Tibial artery (tissue), 4 donors: ENCODE data around the gene DMBT1.

Experiments
- DNase-seq, 2 donors: peaks; one replicate each; pipeline ENCODE4 v3.0.0-alpha.2; 2019
- H3K27ac ChIP-seq, 2 donors: fragments of 200-600 bp; sonication (generic) in 1 of 2; 1 replicate in 1 of 2; 2 replicates in 1 of 2; pipeline ENCODE4 v1.5.1; 2018 to 2019; ENCODE audit warnings: mild to moderate bottlenecking in 1 of 2
- H3K27me3 ChIP-seq, 2 donors: fragments of 200-600 bp; sonication (generic) in 1 of 2; one replicate each; pipeline versions ENCODE4 v1.5.1 to v1.6.0; 2016 to 2019
- H3K36me3 ChIP-seq, 3 donors: fragments of 200-600 bp; sonication (generic) in 2 of 3; one replicate each; pipeline ENCODE4 v1.5.1; 2016 to 2019; ENCODE audit warnings: mild to moderate bottlenecking in 2 of 3
- H3K4me1 ChIP-seq, 4 donors: fragments of 200-600 bp; sonication (generic) in 2 of 4; 1 replicate in 3 of 4; 2 replicates in 1 of 4; pipeline ENCODE4 v1.5.1; 2016 to 2019
- H3K4me3 ChIP-seq, 2 donors: fragments of 200-600 bp; sonication (generic) in 1 of 2; 1 replicate in 1 of 2; 2 replicates in 1 of 2; pipeline ENCODE4 v1.5.1; 2018 to 2019; ENCODE audit warnings: mild to moderate bottlenecking in 2 of 2
- H3K9me3 ChIP-seq, 3 donors: fragments of 200-600 bp; sonication (generic) in 1 of 3; one replicate each; pipeline ENCODE4 v1.5.1; 2016 to 2019
- intact Hi-C: fragments of 100-400 bp; cut with DNase I; formaldehyde crosslinking; loops from one replicate; pipeline ENCODE4 v1.15.0; 2023; ENCODE audit warnings: low total_unique reads
- TF ChIP-seq, protein P1 (sequence below), 2 experiments: fragments of 200-600 bp in 1 of 2; fragments of 450-650 bp in 1 of 2; IDR thresholded peaks; one replicate each; pipeline ENCODE4 v1.5.1; 2017 to 2019; ENCODE audit warnings: antibody characterized with exemption in 2 of 2, mild to moderate bottlenecking in 1 of 2, moderate library complexity in 1 of 2

The DMBT1 gene

DNA sequence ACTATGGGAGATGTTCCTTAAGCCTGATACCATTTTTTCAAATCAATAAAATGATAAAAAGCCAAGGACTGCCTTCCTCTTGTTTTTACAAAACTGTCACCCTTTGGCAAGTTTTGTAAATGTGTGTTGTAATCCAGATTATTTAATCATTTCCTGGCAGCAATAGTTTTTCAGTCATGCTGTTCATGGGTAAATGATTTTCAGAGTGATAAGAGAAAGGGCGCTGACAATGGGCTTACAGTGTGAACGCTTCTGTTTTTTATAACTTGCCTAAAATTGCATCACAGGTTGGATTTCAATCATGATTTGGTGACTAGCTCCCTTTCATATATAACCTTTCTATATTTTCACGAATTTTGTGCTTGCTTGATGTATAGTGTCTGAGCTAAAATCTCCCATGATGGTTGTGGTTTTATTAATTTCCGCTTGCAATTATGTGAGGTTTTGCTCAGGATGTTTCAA, 19.0 kb upstream of the DMBT1 start:
- no peak overlapping the region for H3K27ac ChIP-seq

GRCh38 chr10:122543676-122544445, 16.7 kb upstream of the DMBT1 start:
- H3K27me3 ChIP-seq, result no peaks in the 10 kb centered on the region
- no peaks in the 10 kb centered on the region for H3K9me3 ChIP-seq
- TF ChIP-seq, protein P1, sequence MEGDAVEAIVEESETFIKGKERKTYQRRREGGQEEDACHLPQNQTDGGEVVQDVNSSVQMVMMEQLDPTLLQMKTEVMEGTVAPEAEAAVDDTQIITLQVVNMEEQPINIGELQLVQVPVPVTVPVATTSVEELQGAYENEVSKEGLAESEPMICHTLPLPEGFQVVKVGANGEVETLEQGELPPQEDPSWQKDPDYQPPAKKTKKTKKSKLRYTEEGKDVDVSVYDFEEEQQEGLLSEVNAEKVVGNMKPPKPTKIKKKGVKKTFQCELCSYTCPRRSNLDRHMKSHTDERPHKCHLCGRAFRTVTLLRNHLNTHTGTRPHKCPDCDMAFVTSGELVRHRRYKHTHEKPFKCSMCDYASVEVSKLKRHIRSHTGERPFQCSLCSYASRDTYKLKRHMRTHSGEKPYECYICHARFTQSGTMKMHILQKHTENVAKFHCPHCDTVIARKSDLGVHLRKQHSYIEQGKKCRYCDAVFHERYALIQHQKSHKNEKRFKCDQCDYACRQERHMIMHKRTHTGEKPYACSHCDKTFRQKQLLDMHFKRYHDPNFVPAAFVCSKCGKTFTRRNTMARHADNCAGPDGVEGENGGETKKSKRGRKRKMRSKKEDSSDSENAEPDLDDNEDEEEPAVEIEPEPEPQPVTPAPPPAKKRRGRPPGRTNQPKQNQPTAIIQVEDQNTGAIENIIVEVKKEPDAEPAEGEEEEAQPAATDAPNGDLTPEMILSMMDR (IDR thresholded peaks at IDR 0.05), result no peak
- H3K27ac ChIP-seq, result no peak overlapping the region
- H3K36me3 ChIP-seq, result no peaks in the 10 kb centered on the region
- DNase-seq, result no peak
- H3K4me1 ChIP-seq, result no peaks in the 10 kb centered on the region
- H3K4me3 ChIP-seq, result no peak overlapping the region
- intact Hi-C loops, result no loop called here

More for the DNA sequence above, 19.0 kb upstream of the DMBT1 start:
- Histone ChIP-seq H3K4me1 (no peaks in the 10 kb centered on the region), H3K4me3 (no peak overlapping the region), H3K36me3 (no peaks in the 10 kb centered on the region), H3K9me3 (no peaks in the 10 kb centered on the region), H3K27me3 (no peaks in the 10 kb centered on the region)
- no peak for DNase-seq
- TF ChIP-seq, protein P1 (IDR thresholded peaks at IDR 0.05), result no peak
- intact Hi-C loops, result no loop called here

DNA sequence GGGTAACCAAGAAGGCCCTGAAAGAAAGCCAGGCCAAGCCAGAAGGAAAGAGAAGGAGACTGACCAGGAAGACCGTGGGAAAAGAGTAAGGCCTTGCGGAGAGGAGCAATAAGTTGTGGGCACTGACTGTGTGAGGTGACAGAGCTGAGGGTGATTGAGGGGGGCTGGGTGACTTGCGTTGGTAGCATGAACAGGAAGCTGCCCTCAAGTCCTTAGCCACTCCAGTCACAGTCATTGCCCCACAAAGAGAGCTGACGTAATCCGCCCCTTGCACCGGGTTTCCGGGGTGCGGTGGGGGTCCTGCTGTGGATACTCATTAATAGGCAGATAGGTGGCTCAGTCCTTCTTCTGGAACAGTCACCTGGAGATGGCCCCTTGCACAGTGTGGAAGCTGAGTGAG, 16.1 kb upstream of the DMBT1 start:
- H3K9me3 ChIP-seq, result no peaks in the 10 kb centered on the region
- no peak overlapping the region for H3K4me3 ChIP-seq
- no peaks in the 10 kb centered on the region for H3K36me3 ChIP-seq
- no peak overlapping the region for H3K27ac ChIP-seq
- intact Hi-C loops, result no loop called here
- H3K4me1 ChIP-seq, result no peaks in the 10 kb centered on the region
- no peak for DNase-seq
- TF ChIP-seq, protein P1 (IDR thresholded peaks at IDR 0.05), result no peak
- no peaks in the 10 kb centered on the region for H3K27me3 ChIP-seq

GRCh38 chr10:122546242-122546641, 14.3 kb upstream of the DMBT1 start:
- H3K4me1 ChIP-seq, result no peaks in the 10 kb centered on the region
- H3K27me3 ChIP-seq, result no peaks in the 10 kb centered on the region
- no peak for DNase-seq
- intact Hi-C loops, result no loop called here
- no peaks in the 10 kb centered on the region for H3K9me3 ChIP-seq
- H3K4me3 ChIP-seq, result no peak overlapping the region
- TF ChIP-seq, protein P1 (IDR thresholded peaks at IDR 0.05), result no peak
- H3K36me3 ChIP-seq, result no peaks in the 10 kb centered on the region
- H3K27ac ChIP-seq, result no peak overlapping the region

DNA sequence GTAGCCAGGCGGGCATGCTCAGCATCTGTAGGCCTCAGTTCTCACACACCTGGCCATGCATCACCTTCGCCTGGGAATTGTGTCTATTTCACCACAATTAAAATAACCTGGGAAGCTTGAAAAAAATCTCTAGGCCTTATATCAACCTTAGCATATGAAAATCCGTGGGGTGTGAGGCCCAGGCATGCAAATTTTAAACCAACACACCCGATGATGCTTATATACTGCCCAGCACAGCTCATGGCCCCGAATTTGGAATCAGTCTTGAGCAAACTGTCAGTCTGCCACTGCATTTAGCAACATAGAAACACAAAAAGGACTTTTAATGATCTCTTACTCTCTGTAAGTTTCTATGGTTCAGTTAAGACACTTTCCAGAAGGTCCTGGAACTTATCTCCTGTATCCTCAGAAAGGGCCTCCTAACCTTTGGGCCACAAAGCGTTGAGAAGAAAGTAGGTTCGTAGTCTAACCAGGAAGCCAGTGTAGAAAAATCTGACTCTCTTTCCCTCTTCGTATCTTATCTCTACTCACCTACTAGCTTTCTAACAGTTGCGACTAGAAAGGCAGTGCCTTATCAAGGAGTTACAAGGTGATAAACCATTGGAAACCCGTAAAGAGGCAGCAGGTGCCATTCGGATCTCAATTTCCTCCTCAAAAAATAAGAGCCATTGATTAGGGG, 12.0 kb upstream of the DMBT1 start:
- no peak overlapping the region for H3K4me3 ChIP-seq
- DNase-seq, result no peak
- no peaks in the 10 kb centered on the region for H3K9me3 ChIP-seq
- no peaks in the 10 kb centered on the region for H3K4me1 ChIP-seq
- TF ChIP-seq, protein P1 (IDR thresholded peaks at IDR 0.05), result no peak
- intact Hi-C loops, result no loop called here
- no peaks in the 10 kb centered on the region for H3K27me3 ChIP-seq
- H3K36me3 ChIP-seq, result no peaks in the 10 kb centered on the region
- H3K27ac ChIP-seq, result no peak overlapping the region
